ENCODE measurements around the gene LINGO3. TPM values are rescaled to one million over a fixed set of nuclear protein-coding genes. Genes with fewer than 3 reads are reported as not detected.

LINGO3 gene
- total and polyA plus RNA-seq, 2 of the 4 experiments (the other 2 are of a cell fraction): not detected

DNA sequence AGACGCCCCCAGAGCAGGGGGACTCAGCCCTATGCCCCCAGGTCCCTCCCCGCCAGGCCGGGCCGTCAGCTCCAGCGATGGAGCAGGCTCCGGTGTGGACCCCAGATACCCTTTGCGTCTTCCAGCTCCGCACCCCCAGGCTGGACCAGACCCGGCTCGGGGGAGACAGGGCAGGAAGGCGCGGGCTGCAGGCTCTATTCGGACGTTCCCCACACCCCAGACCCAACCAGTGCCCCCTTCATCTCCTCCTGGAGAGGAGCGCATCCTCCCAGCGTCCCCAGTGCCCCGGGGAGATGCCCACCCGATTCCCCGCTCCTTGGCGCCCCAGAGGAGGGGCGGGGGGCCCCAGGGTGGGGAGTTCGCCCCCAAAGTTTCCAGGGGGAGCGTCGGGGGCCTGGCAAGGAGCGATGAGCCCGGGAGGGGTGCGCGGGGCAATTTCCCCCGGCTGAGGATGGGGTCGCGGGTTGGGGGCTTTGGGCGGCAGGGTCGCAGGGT lies 389 bp downstream of the LINGO3 start:
- CTCF ChIA-PET: no interaction called here
- POLR2A ChIA-PET (ENCODE audit: unreplicated experiment): no interaction called here
- WGBS, 2 experiments (ENCODE audit: extremely low coverage in 2 of 2, insufficient read length in 1 of 2): 47% methylated on average over 3 of the region's 33 CpGs; no CpG with 5 or more reads in 1 of the 2 experiments

More for the DNA sequence above, 389 bp downstream of the LINGO3 start:
- Histone ChIP-seq H3K79me1 (ENCODE audit: low read depth in 1 of 2, low read length in 2 of 2) (no peaks in the 10 kb centered on the region), H4K20me1 (ENCODE audit: insufficient read depth, low read length) (0 out of 2 replicates have a peak, but pooled peaks cover 8% of the 10 kb centered on the region), H3K4me2 (ENCODE audit: low read depth, low read length) (peak overlapping the region; percentile 51; the same call in 1 of the 2 replicates), H3K4me3 (ENCODE audit: insufficient read depth, low read depth, low read length) (no peak overlapping the region), H4K5ac (ENCODE audit: low read depth, low read length) (no peak overlapping the region), H3K4me1 (ENCODE audit: control insufficient read depth, insufficient read depth, low read length) (peaks cover 6% of the 10 kb centered on the region; the same call in 1 of the 2 replicates), H3K18ac (ENCODE audit: low read depth, low read length) (no peak overlapping the region), H2BK5ac (ENCODE audit: low read depth, low read length, poor library complexity, severe bottlenecking) (no peak overlapping the region), H2BK15ac (ENCODE audit: low read depth, low read length) (no peak overlapping the region), H3K23ac (ENCODE audit: low read depth, low read length) (no peak overlapping the region), H3K27me3 (ENCODE audit: control insufficient read depth, insufficient read depth, low read length) (peaks cover 55% of the 10 kb centered on the region), H3K27ac (ENCODE audit: insufficient read depth, low read length) (no peak overlapping the region), H2AK5ac (ENCODE audit: low read depth, low read length) (no peak overlapping the region), H3K9me3 (ENCODE audit: control insufficient read depth, insufficient read depth, low read length) (no peaks in the 10 kb centered on the region; the same call in 1 of the 2 replicates), H3K4ac (ENCODE audit: low read depth, low read length) (no peak overlapping the region), H2AFZ (replicated peaks; ENCODE audit: low read length, poor library complexity) (no peak overlapping the region), H2BK120ac (ENCODE audit: low read depth, low read length) (no peak overlapping the region), H2AK9ac (replicated peaks; ENCODE audit: low read depth, low read length, poor library complexity) (no peak overlapping the region), H4K8ac (ENCODE audit: low read depth in 2 of 2, low read length in 2 of 2) (no peak overlapping the region), H3K56ac (ENCODE audit: extremely low read depth, insufficient read depth, low read length) (no peak overlapping the region), H3K9me1 (ENCODE audit: insufficient read depth, low read length) (no peaks in the 10 kb centered on the region), H3K36me3 (ENCODE audit: control insufficient read depth, insufficient read depth, low read length) (no peaks in the 10 kb centered on the region), H2BK20ac (ENCODE audit: low read depth, low read length) (no peak overlapping the region), H3K9ac (ENCODE audit: low read depth, low read length) (no peak overlapping the region), H4K91ac (ENCODE audit: insufficient read depth, low read depth, low read length) (no peak overlapping the region), H3K14ac (replicated peaks; ENCODE audit: low read depth, low read length) (no peak overlapping the region)
- intact Hi-C loops (cut with micrococcal nuclease): no loop called here
- ATAC-seq (ENCODE audit: low read depth) (no peak), DNase-seq (no peak)
- dilution Hi-C loops (cut with HindIII; ENCODE audit: low sequenced_read_pairs, unreplicated experiment): no loop called here
- in situ Hi-C loops (cut with MboI; ENCODE audit: low sequenced_read_pairs): no loop called here
- TF ChIP-seq, protein P1, sequence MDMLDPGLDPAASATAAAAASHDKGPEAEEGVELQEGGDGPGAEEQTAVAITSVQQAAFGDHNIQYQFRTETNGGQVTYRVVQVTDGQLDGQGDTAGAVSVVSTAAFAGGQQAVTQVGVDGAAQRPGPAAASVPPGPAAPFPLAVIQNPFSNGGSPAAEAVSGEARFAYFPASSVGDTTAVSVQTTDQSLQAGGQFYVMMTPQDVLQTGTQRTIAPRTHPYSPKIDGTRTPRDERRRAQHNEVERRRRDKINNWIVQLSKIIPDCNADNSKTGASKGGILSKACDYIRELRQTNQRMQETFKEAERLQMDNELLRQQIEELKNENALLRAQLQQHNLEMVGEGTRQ (IDR thresholded peaks at IDR 0.05; ENCODE audit: low read depth, low read length): no peak
- TF ChIP-seq NFE2L2 (IDR thresholded peaks at IDR 0.05; ENCODE audit: low read depth, low read length) (no peak), CTCF (conservative IDR thresholded peaks at IDR 0.05; ENCODE audit: low read depth, low read length) (no peak), BHLHE40 (IDR thresholded peaks at IDR 0.05; ENCODE audit: low read depth, low read length) (no peak), RFX5 (IDR thresholded peaks at IDR 0.05; ENCODE audit: low read depth, low read length) (no peak)
- BruUV-seq (replicated peaks): no TSS peak
